Mesendoderm (in vitro differentiated cells): ENCODE results near the gene FAM227A.

ENCODE experiments used
- DNase-seq: peaks from one replicate; pipeline ENCODE4 v3.0.0; 2013
- H2AK5ac ChIP-seq: 2 replicates; pipeline ENCODE4 v1.6.1; 2013; ENCODE audit warnings: low read length, inconsistent platforms
- H2BK120ac ChIP-seq: 2 replicates; pipeline ENCODE4 v1.6.1; 2013; ENCODE audit warnings: low read depth, mild to moderate bottlenecking, low read length, moderate library complexity, mixed read lengths
- H2BK15ac ChIP-seq: replicated peaks from 2 replicates; pipeline ENCODE4 v1.6.1; 2013; ENCODE audit warnings: low read depth, mild to moderate bottlenecking, moderate library complexity
- H2BK5ac ChIP-seq: 2 replicates; pipeline ENCODE4 v1.6.1; 2013; ENCODE audit warnings: low read length, inconsistent platforms
- H3K18ac ChIP-seq: 2 replicates; pipeline ENCODE4 v1.6.1; 2013; ENCODE audit warnings: mild to moderate bottlenecking, low read length, mixed read lengths
- H3K23ac ChIP-seq: one replicate; pipeline ENCODE4 v1.6.1; 2013; ENCODE audit warnings: low read length
- H3K27ac ChIP-seq: 2 replicates; pipeline ENCODE4 v1.5.1; 2013; ENCODE audit warnings: low read depth, mild to moderate bottlenecking, inconsistent platforms, low read length, moderate library complexity
- H3K27me3 ChIP-seq: 2 replicates; pipeline ENCODE4 v1.6.1; 2013; ENCODE audit warnings: low read length, control low read depth, mild to moderate bottlenecking, inconsistent platforms; ENCODE audit not compliant: insufficient read depth, poor library complexity
- H3K36me3 ChIP-seq: 2 replicates; pipeline ENCODE4 v1.6.1; 2013; ENCODE audit warnings: low read length, inconsistent platforms; ENCODE audit not compliant: control insufficient read depth, insufficient read depth
- H3K4ac ChIP-seq: one replicate; pipeline ENCODE4 v1.6.1; 2013; ENCODE audit warnings: low read depth, mild to moderate bottlenecking, low read length, moderate library complexity
- H3K4me1 ChIP-seq: 2 replicates; pipeline ENCODE4 v1.6.1; 2013; ENCODE audit warnings: low read depth, low read length, inconsistent platforms; ENCODE audit not compliant: control insufficient read depth
- H3K4me2 ChIP-seq: 2 replicates; pipeline ENCODE4 v1.6.1; 2013; ENCODE audit warnings: low read length
- H3K4me3 ChIP-seq: 2 replicates; pipeline ENCODE4 v1.5.1; 2013; ENCODE audit warnings: mild to moderate bottlenecking, low read length
- H3K56ac ChIP-seq: one replicate; pipeline ENCODE4 v1.6.1; 2013; ENCODE audit warnings: low read length
- H3K79me1 ChIP-seq: 2 replicates; pipeline ENCODE4 v1.6.1; 2013; ENCODE audit warnings: low read length, inconsistent platforms
- H3K79me2 ChIP-seq: 2 replicates; pipeline ENCODE4 v1.6.1; 2013; ENCODE audit warnings: mild to moderate bottlenecking, low read length; ENCODE audit not compliant: control insufficient read depth, insufficient read depth
- H3K9ac ChIP-seq: 2 replicates; pipeline ENCODE4 v1.6.1; 2013; ENCODE audit warnings: low read length, inconsistent platforms
- H4K5ac ChIP-seq: one replicate; pipeline ENCODE4 v1.6.1; 2013; ENCODE audit warnings: low read length
- H4K8ac ChIP-seq: one replicate; pipeline ENCODE4 v1.6.1; 2013; ENCODE audit warnings: low read depth, mild to moderate bottlenecking, control low read depth, low read length, moderate library complexity
- WGBS: extraction: QIAGEN DNeasy Blood & Tissue Kit; methylation state at CpG from one replicate; pipeline ENCODE4 v1.1.7; 2013; ENCODE audit warnings: low lambda C conversion rate, missing lambda C conversion rate; ENCODE audit not compliant: insufficient coverage; ENCODE audit errors: extremely low coverage; 5-methylcytosine and 5-hydroxymethylcytosine counted together

FAM227A gene

GRCh38 chr22:38700270-38700788 is 44.1 kb upstream of the FAM227A start:
- peak overlapping the region; percentile 93 for H3K4me3 ChIP-seq
- H3K4ac ChIP-seq = peak overlapping the region; percentile 59
- no peaks in the 10 kb centered on the region for H3K36me3 ChIP-seq
- H2BK120ac ChIP-seq = peak overlapping the region; percentile 52
- DNase-seq = peak; percentile 46
- H3K23ac ChIP-seq = no peak overlapping the region
- peak overlapping the region; percentile 93 for H3K18ac ChIP-seq
- H4K8ac ChIP-seq = no peak overlapping the region
- H3K56ac ChIP-seq = peak overlapping the region; percentile 97
- peaks cover 18% of the 10 kb centered on the region for H3K79me2 ChIP-seq
- no peak overlapping the region for H2AK5ac ChIP-seq
- no peak overlapping the region for H2BK15ac ChIP-seq
- peaks cover 3% of the 10 kb centered on the region for H3K4me1 ChIP-seq
- H3K27ac ChIP-seq = peak overlapping the region; percentile 76
- H4K5ac ChIP-seq = no peak overlapping the region
- H2BK5ac ChIP-seq = no peak overlapping the region
- no peaks in the 10 kb centered on the region for H3K27me3 ChIP-seq
- no CpG with 5 or more reads among the region's 57 CpGs for WGBS
- peak overlapping the region; percentile 77 for H3K4me2 ChIP-seq
- H3K9ac ChIP-seq = peak overlapping the region; percentile 96
- peaks cover 9% of the 10 kb centered on the region for H3K79me1 ChIP-seq

- Histone ChIP-seq H2BK15ac (no peak overlapping the region), H3K79me1 (peaks cover 9% of the 10 kb centered on the region), H3K79me2 (peaks cover 18% of the 10 kb centered on the region), H3K4me1 (peaks cover 3% of the 10 kb centered on the region), H2BK5ac (no peak overlapping the region), H3K36me3 (no peaks in the 10 kb centered on the region), H2AK5ac (no peak overlapping the region), H3K27me3 (no peaks in the 10 kb centered on the region), H4K5ac (peak overlapping the region; percentile 44), H3K23ac (no peak overlapping the region), H3K4me2 (peak overlapping the region; percentile 65), H3K18ac (peak overlapping the region; percentile 43), H4K8ac (no peak overlapping the region), H3K56ac (peak overlapping the region; percentile 87), H2BK120ac (no peak overlapping the region), H3K27ac (no peak overlapping the region), H3K9ac (peak overlapping the region; percentile 96), H3K4ac (no peak overlapping the region), H3K4me3 (peak overlapping the region; percentile 93)
- WGBS = no CpG with 5 or more reads among the region's 6 CpGs
- peak; percentile 22 for DNase-seq
Measured at GRCh38 chr22:38699784-38700183, 43.6 kb upstream of the FAM227A start.

GRCh38 chr22:38699143-38699542 is 43.0 kb upstream of the FAM227A start:
- Histone ChIP-seq H4K5ac (no peak overlapping the region), H2BK15ac (no peak overlapping the region), H3K18ac (no peak overlapping the region), H3K9ac (peak overlapping the region; percentile 96), H2AK5ac (no peak overlapping the region), H3K79me2 (peaks cover 18% of the 10 kb centered on the region), H3K23ac (no peak overlapping the region), H2BK120ac (no peak overlapping the region), H3K4me2 (peak overlapping the region; percentile 65), H3K4ac (no peak overlapping the region), H3K27ac (no peak overlapping the region), H3K79me1 (peaks cover 12% of the 10 kb centered on the region), H4K8ac (no peak overlapping the region), H3K4me3 (peak overlapping the region; percentile 93), H3K4me1 (peaks cover 3% of the 10 kb centered on the region), H2BK5ac (no peak overlapping the region), H3K27me3 (no peaks in the 10 kb centered on the region), H3K56ac (peak overlapping the region; percentile 87), H3K36me3 (no peaks in the 10 kb centered on the region)
- no peak for DNase-seq
- no CpG with 5 or more reads among the region's 5 CpGs for WGBS

GRCh38 chr22:38698407-38699094 is 42.4 kb upstream of the FAM227A start:
- WGBS = no CpG with 5 or more reads among the region's 13 CpGs
- Histone ChIP-seq H2AK5ac (no peak overlapping the region), H3K27ac (no peak overlapping the region), H4K8ac (no peak overlapping the region), H4K5ac (no peak overlapping the region), H3K4ac (no peak overlapping the region), H3K79me2 (peaks cover 18% of the 10 kb centered on the region), H3K79me1 (peaks cover 13% of the 10 kb centered on the region), H3K4me1 (peaks cover 3% of the 10 kb centered on the region), H3K4me3 (no peak overlapping the region), H2BK120ac (no peak overlapping the region), H3K23ac (no peak overlapping the region), H3K27me3 (no peaks in the 10 kb centered on the region), H3K4me2 (peak overlapping the region; percentile 65), H3K9ac (peak overlapping the region; percentile 35), H3K18ac (no peak overlapping the region), H3K36me3 (no peaks in the 10 kb centered on the region), H3K56ac (peak overlapping the region; percentile 30), H2BK5ac (no peak overlapping the region), H2BK15ac (no peak overlapping the region)
- no peak for DNase-seq

GRCh38 chr22:38697425-38698089 is 41.4 kb upstream of the FAM227A start:
- peak overlapping the region; percentile 39 for H3K56ac ChIP-seq
- no peak overlapping the region for H4K5ac ChIP-seq
- no peak overlapping the region for H3K9ac ChIP-seq
- no CpG with 5 or more reads among the region's 8 CpGs for WGBS
- no peak overlapping the region for H3K27ac ChIP-seq
- H2AK5ac ChIP-seq = no peak overlapping the region
- H3K36me3 ChIP-seq = no peaks in the 10 kb centered on the region
- peaks cover 18% of the 10 kb centered on the region for H3K79me2 ChIP-seq
- no peak overlapping the region for H3K4me2 ChIP-seq
- H2BK120ac ChIP-seq = no peak overlapping the region
- no peak overlapping the region for H3K23ac ChIP-seq
- H3K79me1 ChIP-seq = peaks cover 16% of the 10 kb centered on the region
- H3K4ac ChIP-seq = no peak overlapping the region
- DNase-seq = peak; percentile 21
- no peak overlapping the region for H3K4me3 ChIP-seq
- no peak overlapping the region for H2BK5ac ChIP-seq
- no peak overlapping the region for H3K18ac ChIP-seq
- no peaks in the 10 kb centered on the region for H3K27me3 ChIP-seq
- H3K4me1 ChIP-seq = peaks cover 3% of the 10 kb centered on the region
- no peak overlapping the region for H4K8ac ChIP-seq
- H2BK15ac ChIP-seq = no peak overlapping the region
